HT1080 (cell line): ENCODE measurements around the gene EBF3. TPM values are rescaled to one million over a fixed set of nuclear protein-coding genes. Genes with fewer than 3 reads are reported as not detected.

Experiments
- DNase-seq: peaks from one replicate; pipeline ENCODE4 v3.0.0-alpha.2; 2015; ENCODE audit warnings: low read depth
- total RNA-seq: library from RNA; depleted of rRNA; stranded (reverse); fragments of >200 nt; shearing (Covaris generic); gene quantifications from 2 replicates; pipeline ENCODE4 v1.2.3, GENCODE V29; 2014

EBF3 gene
- total RNA-seq, 1 experiment from 2014 or later, result not detected

DNA sequence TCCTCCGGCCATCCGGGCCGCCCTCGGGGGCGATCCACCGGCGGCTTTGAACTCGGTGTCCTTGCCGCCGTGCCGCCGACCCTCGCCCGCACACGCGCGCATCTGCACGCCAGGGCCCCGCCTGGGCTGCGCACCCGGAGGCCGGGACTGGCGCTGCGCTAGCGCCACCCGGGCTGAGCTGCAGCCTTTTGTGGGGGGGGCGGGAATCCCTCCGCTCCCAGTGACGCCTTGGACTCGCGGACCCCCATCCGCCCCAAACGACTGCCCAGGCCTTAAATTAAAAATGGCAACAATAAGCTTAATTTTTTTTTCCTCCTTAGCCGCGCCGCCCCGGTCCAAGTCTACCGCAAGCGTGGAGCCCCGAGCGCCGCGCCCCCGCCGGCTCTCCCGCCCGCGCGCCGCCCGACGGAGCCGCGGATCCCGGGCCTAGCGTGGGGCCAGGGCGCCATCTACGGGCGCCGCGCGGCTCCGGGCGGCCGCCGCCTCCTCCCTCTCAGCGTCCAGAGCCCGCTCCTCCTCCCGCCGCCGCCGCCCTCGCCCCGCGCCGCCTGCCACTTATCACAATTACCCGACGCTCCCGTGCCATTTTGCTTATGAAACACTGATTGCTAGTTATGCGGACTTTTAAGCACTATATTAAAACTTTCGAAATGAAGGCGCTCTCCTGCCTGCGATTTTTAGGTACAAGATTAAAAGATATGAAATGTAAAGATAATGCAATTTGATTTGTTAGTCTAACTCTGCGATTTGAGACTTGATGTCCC, 7.5 kb upstream of the EBF3 start:
- no peak for DNase-seq

DNA sequence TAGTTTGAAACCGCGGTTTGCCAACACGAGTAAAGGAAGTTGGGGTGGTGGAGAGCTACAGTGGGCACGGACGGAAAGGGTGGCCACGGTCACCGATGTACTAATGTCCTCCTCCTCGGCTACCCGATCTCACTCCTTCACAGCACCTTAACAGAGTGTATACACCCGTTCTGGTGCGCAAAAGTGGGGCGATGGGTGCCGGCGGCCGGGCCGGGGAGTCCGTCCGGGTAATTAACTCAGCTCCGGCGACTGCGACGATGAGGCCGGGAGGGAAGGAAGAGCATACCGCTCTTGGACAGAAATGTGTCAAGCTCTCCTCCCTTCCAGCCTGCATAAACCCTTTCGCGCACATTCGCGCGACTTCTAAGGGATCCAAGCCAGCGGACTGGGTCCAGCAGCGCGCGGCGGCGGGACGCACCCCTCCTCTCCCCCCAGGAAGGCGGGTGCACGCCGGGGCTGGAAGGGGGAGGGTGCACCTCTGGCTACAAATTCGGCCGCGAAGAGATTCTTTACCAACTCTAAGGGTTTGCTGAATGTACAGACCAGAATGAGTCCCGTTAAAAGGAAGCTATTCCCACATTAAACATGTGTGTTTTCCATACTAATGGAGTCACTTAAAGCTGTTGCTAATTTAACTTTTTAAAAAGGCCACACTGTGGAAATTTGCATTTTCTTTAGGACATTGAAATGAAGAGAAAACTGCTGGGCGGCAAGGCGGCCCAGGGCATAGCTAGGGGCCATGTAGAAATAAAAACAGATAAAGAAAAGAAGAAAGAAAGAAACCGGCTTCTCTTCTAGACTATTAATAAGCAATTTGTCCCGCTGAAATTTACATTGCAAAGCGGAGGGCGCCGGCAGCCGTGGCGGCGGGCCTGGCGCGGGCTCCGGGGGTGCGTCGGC, 6.6 kb upstream of the EBF3 start:
- DNase-seq, result no peak

DNA sequence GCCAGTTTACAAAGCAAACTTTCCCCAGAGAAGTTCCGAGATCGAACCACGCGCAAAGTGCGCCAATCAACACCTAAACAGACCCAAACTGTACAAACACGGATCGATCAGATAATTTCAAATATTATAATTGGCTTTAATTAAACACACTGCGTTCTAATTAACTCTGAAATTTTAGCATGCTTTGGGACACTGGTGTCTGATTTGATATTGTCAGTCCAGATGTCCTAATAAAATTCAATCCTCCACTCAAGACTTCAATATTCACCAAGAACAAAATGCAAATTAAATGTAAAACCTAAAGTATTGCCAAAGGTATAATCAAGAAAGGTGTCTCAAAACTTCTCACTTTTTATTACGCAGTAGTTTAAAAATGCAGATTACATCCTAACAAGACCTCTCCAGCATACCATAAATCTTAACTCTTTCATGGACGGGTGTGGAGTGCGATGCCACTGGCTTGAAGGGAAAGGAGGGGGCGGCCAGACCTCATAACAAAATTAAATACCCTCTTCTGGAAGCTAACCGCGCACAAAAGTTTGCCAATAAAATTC, 5.9 kb upstream of the EBF3 start:
- no peak for DNase-seq

DNA sequence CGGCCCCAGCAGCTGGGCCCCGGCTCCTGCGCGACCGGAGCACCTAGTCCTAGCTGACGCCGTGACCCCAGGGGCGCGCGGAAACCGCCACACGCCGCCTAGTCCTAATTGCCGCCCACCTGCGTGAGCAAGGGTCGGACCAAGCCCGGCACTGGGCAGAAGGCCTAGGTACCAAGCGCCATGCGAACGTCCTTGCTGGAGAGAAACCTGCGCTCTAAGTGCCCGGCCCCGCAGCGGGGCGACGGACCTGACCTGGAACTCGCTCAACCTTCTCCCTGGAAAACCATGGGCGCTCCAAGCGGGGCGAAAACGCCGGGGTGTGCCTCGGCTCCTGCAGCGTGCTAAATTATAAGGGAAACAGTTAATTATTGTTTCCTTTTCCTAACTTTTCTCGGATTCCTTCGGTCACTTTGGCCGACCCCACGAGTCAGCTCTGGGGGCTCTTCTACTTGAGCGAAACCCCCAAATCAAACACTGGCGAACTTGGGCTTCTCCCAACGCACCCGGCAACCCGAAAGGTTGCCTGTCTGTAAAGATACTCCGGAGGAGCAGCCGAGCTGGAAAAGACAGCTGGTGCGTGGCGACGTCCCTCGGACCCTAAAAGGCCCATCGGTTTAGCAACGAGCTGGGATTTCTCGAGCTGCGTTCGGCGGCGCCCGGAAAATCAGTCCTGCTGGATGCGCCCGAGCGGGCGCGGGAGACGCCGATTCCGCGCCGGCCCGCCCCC, 5.3 kb upstream of the EBF3 start:
- DNase-seq, result no peak

DNA sequence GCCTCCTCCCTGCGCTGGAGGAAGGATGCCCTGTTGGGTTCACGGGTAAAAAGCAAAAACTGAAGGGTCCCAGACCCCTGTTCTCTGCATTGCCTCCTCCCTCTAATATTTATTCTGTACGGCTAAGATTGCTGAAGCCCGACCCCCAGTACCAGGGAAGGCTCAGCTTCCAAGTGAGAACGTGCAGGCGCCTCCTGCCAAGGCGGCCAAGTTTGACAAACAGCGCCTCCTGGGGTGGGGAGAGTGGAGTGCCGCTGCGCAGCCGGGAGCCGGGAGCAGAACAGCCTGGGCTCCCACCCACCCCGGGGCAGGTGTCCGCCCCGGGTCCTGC, 4.7 kb upstream of the EBF3 start:
- no peak for DNase-seq

DNA sequence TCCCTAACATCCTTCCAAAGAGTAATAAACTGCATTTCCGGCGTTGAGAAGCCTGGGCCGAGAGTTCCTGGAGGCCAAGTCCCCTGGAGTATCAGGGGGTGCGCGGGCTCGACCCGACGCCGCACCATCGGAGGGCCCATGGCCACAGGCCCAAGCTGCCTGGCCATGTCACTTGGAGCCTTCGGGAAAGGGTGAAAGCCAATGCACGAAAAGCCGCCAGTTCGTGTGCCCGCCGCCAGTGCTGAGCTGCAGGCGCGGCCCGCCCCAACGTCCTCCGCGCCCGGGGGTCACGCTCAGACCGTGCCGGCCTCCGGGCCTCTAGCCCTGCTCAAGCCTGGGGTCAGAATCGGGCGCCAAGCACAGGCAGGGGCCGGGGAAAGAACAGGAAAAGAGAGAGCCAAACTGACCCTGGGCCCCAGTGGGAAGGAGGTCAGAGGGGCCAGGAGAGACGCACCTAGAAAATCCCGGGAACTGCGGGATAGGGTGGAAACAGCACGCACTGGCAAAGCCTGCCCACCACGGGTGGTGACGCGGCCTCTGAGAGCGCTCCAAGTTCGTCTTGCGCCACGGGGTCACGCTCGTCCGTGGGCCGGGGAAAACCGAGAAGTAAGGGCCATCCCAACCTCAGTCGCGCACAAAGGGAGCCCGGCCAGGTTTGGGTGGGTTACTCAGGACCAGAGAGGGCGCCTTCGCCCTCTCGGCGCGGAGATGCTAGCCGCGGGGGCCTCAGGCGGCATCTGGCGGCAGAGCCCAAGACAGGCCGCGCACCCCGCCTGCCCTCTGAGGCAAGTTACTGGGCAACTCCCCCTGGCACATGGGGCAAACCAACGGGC, 4.2 kb upstream of the EBF3 start:
- DNase-seq, result no peak

DNA sequence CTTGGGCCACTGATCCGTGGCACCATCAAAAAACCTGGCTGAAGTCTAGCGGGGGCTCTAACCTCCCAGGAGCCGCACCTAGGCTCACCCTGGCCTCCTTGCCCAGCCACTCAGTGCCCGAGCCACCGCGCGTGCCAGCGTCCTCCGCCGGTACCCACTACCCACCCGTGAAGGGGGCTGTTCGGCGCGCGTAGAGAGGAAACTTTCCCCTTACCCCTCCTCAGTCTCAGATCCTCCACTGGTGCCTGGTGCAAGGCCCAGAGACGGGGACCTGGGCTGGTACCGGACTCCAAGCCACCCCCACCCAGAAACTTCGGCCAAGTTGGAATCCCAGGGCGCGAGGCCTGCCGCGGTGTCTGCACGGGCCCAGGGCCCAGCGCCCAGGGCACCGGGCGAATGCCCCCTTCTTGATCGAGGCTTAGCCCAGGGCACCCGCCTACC, 3.5 kb upstream of the EBF3 start:
- DNase-seq, result no peak

DNA sequence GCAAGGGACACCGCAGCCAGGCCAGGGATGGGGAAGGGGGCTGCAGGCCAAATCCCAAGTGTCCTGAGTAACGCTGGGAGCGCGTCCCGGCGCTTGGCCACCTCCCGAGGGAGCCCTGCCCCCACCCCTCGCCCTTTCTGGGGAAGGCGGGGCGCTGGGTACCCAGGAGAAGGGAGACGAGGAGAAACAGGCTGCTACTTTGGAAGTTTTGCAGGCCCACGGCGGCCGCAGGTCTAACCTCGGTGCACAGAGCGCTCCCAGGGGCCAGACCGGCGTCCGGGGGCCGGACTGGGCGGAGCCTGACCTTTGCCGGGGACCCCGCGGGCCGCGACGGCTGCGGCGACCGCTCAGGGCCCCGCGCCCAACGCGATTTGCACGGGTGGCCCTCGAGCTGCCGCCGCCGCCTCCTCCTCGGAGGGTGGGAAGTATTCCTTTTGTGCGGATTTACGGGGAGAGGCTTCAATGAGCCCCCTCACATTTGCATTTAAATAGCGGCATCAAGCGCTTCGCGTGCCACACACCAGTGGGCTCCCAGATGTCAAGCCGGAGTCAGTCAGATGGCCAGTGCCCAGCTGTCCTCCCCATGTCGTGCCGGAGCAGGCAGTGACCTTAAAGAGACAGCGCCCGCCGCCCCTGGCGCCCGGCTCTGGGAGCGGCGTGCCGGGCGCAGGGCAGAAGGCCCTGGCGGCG, 3.0 kb upstream of the EBF3 start:
- DNase-seq, result no peak

DNA sequence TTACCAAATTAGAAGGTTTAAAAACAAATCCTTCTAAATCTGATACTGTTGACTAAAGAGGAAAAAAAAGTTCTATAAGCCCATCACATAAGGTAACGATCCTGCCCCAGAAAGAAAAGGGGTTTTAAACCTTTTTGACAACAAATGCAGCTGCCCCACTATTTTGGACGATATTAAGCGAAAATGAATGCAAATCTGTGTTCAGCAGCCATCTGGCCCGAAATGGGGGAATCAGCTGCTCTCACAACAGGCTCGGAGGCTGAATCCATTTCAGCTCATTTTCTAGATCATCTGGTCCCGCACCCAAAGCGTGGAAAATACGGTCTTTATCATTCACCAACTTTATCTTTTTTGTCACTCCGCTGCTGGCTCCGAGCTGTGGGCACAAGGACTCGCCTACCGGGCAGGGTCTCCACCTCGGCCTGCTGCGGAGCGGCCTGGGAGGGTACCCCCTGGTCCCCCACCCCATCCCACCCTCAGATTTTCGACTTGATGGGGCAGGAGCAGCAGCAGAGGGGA, 2.4 kb upstream of the EBF3 start:
- DNase-seq, result no peak

DNA sequence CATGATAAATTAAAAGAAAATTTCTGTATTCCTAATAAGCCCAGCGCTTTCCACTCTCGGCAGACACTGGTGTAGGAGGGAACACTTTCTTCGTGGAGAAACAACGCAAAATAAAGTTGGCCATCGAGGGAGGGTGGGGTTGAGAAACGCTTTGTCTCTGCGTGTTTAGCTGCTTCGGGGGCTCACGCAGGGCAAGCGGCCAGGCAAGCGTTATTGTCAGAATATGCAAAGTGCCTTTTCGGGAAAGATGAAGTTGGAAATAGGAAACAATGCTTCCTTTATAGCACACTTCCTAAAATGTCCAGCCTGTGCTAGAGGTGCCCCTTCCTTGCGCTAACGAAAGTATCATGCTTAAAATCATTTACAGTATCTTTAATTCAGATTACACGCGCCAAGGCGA, 1.9 kb upstream of the EBF3 start:
- DNase-seq, result no peak

DNA sequence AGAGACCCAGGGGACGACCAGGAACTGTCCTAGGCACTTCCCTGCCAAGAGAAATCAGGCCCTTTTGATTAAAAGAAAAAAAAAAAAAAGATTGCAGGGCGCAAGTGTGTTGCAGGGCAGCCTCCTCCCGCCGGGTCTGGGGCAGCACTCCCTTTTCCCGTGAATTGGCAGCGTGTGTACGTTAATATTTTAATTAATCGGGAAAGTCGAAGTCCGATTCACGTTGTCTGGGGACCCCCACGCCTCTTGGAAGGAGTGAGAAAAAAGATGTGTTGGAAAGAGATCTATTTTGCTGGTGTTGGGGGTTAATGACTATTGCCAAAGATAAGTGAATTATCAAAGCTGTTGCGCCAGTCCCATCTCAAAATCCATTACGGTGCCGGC, 1.3 kb upstream of the EBF3 start:
- DNase-seq, result no peak

DNA sequence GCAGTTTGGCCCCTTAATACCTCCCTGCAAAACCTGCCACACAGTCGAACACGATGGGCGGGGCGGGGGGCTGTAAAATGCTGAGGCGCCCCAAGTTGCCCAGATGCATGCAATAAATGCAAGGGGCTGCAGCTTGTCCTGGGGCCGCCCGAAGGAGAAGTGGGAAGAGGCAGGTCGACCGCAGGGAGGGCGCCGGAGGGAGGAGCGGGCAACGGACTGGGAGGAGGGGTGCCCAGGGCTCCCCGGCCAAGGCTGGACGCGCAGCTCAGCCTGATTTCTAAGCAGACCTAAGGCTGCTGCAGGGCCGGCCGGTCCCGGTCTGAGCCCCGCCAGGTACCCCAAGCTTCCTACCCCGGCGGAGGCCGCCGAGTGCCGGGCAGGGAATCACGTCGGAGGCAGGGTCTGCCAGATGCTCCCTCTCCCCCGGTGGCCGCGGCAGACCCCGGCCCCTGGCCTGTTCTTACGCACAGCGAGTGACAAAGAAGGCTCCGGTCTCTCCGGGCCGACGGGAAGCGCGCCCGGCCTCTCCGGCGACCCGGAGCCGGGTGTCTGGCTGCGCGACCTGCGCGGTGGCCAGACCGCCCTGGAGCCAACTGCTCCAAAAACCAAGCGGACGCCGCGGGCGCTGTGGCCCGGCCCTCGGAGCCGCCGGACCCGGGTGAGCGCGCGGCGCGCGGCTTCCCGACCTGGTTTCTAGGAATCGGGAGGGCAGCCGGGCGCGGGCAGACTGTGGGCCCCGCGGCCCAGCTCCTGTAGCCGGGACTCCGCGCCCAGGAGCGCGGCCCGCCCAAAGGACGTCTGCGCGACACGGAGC, 744 bp upstream of the EBF3 start:
- DNase-seq, result no peak

DNA sequence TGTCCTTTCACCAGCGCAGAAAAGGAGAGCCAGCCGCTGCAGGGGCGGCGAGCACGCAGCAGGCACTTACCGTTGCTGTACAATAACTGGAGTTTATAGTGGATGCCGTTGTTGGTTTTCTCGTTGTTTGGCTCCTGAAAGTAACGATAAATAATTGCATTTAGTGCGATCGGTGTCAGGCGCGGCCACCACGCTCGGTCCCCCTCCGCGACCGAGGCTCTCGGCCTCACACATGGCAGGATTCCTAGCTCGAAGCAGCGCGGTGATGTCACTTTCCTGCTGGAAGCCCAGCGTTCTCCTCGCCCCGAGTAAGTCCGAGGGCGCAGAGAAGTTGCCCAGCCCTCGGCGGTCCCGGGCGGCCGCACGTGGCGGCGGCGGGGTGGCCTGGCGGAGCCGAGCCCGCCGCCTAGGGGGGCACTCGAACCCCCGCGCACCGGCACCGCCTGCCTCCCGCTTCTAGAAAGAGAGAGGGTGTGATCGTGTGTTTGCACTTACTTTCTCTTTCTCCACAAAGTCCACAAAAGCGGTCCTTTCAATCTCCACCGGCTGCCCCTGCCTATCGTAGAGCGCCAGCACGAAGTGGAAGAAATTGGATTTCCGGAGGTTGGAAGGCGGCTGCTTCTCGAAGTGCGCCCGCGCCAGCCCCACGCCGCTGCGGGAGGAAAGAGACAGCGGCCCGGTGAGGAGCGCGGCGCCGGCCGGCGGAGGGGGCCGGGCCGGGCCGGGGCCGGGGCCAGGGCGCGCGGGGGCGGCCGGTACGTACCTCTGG, 1.0 kb downstream of the EBF3 start:
- DNase-seq, result no peak

DNA sequence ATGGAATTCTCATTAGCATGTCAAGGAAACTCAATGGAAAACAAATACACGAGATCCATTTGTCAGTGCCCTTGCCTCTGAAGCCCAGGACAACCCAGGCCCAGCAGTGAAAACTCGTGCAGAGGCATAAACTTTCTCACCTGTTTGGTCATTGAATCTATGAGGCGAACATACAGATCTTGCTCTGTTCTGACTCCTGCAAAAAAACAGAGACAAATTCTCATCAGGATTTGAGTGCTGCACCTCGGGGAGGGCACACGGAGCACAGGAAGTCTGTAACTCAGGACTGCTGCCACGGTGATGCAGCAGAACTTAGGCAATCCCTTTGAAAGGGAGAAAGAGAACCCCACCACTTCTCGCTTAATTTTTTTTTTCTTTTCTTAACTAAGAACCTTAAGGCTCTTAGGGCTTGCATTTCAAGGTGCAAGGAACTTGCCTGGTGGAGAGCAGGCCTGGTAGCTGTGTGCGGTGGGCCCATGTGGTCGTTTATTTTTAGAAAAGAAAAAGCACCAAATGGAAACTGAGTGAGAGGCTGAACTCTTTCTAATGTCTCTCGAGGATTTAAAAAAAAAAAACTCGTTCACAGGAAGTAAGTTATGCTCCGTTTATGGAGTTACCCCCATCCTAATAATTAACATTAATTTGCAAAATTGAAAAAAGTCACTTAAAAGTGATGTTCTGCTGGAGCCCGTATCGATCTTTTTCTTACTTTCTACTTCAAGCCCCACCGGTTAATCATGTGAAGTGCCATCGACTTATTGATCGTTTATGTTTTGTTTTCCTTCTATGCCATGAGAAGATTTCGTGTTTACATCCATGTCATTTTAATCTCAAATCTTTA, 1.8 kb downstream of the EBF3 start:
- no peak for DNase-seq

DNA sequence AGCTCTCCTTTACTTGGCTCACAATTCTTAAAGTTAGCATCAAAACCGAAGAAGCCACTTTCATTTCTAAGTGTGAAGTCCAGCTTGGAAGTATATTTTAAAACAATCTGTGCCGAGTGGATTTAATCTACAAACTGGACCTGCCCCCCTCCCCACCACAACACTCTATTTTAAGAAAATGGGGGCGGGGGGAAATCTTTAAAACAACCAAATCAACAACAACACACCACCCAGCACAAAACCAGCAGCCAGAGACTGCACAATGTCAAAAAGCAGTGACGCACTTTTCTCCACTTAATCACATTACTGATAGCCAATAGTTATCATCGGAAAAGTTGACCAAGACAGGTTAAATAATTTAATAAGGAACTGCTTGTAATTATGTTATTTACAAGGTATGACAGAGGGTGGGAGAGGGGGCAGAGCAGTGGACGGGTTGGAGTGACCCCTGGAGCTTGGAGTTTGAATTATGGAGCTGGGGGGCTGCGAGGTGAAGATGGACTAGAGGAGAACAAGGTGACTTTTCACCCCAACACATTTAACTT, 2.8 kb downstream of the EBF3 start:
- DNase-seq, result no peak

DNA sequence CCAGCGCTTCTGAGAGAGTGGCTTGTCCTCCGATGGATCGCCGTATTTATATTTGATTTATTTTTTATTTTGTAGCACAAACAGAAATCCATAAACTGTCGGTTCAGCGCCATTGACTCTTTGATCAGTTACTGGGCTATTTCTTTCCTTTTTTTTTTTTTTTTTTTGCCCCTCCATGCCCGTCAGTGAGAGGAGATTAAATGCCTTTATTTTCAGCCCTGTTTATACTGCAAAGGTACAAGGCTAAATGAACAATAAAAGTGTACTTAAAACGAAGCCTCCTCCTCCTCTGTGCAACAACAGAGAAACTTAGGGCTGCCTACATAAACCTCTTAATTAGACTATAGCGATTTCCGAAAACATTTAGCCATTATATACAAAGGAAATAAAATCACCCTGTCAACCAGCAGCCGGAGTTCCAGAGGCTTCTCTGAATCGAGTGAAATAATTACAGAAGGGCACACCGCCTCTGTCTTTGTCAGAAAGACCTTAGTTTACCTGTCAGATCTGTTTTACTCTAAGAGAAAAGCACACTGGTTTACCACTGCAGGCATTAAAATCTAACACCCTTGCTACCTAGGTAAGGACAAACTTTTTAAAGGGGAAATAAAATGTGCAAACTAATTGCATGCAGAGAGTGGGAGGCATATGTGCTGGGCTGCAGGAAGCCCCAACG, 3.5 kb downstream of the EBF3 start:
- no peak for DNase-seq
